Activated gamma-delta T cell (primary cell): ENCODE data around the gene SNN.

Experiments used
- DNase-seq: peaks from one replicate; lab custom pipeline; 2025; lab: John Stamatoyannopoulos, UW

Gene SNN

GRCh38 chr16:11635113-11635652 is 33.1 kb upstream of the SNN start:
- DNase-seq: no peak

GRCh38 chr16:11635679-11636171 is 32.5 kb upstream of the SNN start:
- DNase-seq: no peak

DNA sequence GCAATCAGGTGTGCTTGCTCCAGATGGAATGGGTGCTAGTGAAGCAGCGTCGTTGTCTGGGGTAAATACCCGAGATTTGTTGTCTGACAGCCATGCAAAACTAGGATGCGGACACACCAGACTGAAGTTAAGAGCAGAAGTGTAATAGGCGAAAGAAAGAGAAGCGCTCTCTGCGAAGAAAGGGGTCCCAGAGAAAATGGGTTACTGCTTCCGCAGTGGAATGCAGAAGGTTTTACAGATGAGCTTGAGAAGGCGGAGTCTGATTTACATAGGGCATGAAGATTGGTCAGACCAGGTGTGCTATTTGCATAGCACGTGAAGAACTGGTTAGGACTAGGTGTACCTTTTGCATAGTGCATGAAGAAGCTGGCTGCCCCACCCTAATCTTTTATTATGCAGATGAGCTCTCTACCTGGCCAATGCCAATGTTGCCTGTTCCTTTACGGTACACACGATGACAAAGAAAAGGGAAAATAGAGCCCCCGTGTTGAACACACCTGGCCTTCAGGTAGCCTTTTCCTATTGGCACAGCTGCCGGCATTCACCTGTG is 32.0 kb upstream of the SNN start:
- no peak for DNase-seq

DNA sequence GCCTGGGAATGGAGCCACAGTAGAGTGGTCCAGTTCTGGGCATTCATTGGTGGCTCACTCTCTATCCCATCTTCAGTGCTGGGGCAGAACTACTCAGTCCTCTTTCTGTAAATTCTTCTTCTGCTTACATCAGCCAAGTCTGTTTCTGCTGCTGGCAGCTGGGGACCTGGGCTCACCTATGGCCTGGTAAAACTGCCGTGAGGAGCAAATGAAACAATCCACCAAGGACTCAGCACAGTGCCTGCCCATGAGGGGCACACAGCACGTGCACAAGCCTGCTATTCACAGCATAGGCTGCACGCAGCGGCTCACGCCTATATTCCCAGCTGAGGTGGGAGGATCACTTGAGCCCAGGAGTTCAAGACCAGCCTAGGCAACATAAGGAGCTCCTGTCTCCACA is 30.9 kb upstream of the SNN start:
- no peak for DNase-seq

DNA sequence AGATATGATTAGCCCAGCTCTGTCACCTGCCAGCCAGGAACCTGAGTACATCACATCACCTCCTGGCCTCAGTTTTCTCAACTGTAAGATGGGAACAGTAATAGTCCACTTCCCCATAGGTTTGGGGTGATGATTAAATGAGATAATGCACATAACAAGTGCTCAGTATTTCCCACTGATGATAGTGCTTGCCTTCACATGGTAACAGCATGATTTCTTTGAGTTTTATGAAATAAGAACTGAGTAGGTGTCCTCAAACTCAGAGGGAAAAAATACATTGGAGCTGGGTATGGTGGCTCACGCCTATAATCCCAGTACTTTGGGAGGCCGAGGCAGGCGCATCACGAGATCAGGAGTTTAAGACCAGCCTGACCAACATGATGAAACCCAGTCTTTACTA is 30.1 kb upstream of the SNN start:
- no peak for DNase-seq

DNA sequence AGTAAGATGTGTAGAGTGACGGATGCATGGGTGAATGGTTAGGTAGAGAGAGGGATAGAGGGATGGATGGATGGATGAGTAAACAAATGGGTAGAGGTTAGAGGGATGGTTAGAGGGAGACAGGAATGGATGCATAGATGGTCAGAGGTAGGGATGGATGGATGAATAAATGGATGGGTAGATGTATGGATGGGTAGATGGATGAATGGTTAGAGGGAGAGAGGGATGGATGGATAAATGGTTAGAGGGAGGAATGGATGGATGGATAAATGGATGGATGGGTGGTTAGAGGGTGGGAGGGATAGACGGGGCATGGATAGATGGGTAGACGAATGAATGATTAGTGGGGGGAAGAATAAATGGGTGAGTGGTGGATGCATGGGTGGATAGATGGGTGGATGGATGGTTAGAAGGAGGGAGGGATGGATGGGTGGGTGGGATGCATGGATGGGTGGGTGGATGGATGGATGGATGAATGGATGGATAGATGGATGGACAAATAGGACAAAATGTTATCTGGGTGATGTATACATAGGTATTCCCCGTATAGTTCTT is 29.2 kb upstream of the SNN start:
- DNase-seq: no peak

DNA sequence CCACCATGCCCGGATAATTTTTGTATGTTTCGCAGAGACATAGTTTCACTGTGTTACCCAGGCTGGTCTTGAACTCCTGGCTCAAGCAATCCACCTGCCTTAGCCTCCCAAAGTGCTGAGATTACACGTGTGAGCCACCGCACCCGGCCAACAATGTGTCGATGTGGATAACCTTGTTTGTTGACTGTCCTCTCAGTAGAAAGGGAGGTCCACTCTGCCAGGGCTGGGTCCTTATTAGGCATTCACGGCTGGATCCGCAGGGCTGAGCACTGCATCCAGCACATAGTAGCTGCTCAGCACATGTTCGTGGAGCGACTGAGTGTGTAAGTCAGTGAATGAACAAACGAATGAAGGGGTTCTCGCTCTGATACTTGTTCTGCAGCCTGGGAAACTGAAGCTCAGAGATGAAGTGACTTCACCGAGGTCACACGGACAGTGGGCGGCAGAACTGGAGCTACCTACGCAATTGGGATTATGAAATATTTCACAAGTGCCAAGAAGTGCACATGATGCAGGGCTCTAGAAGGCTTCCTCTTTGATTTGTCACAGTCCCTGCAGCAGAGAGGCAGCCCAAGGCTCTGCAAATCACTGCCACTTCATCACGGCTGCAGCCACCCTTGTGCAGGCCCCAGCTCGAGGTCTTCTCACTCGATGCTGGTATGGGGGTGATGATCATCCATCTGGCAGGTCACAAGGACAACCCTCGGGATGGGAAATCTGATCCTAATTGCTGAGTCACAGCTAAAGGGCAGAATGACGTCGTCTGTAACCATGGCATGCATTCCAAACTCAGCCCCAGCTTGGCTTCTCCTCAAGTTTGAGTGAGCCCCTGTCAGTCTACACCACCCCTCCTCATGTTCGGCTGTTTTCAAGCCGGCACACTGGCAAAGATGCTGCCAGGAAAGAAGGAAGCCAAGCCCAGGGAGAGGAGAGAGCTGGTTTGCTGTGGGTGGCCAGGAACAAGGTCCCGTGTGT is 28.0 kb upstream of the SNN start:
- no peak for DNase-seq

DNA sequence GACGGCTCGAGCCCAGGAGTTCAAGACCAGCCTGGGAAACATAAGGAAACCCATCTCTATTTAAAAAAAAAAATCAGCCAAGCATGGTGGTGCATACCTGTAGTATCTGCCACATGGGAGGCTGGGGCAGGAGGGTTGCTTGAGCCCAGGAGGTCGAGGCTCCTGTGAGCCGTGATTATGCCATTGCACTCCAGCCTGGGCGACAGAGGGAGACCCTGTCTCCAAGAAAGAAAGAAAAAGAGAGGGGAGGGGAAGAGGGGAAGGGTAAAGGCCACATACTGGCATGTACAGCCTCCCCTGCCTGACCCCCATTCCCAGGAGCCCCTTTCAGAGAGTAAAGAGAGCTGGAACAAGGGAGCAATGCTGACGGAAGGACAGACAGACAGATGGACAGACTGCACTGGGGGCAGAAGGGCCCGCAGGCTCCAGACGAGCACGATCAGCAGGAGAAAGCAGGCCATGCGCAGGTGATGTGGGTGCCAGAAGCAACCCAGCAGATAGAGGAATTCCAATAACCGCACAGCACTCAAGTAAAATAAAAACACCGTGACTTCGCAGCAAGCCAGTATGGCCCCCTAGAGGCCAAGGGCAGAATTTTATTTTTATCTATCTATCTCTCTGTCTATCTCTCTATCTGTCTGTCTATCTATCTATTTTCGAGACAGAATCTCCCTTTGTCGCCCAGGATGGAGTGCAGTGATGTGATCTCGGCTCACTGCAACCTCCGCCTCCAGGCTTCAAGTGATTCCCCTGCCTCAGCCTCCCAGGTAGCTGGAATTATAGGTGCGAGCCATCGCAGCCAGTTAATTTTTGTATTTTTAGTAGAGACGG is 27.1 kb upstream of the SNN start:
- DNase-seq: no peak

DNA sequence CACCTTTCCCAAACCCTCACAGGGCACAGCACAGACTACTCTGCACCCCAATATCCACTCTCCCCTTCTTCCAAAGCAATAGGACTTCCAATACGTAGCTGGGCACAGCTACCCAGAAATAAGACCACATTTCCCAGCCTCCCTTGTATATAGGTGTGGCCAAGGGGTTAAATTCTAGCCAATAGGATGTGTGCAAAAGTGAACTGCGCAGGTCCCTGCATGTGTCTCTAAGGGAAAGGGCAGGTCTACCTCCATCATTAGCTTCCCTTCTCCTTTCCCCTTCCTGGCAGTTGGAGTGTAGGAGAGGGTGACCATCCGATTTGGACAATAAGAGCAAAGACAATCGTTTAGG is 25.5 kb upstream of the SNN start:
- no peak for DNase-seq

- DNase-seq: no peak
Observed at GRCh38 chr16:11649276-11649675, 19.0 kb upstream of the SNN start.

- DNase-seq: no peak
Observed at GRCh38 chr16:11650641-11651591, 17.3 kb upstream of the SNN start.

DNA sequence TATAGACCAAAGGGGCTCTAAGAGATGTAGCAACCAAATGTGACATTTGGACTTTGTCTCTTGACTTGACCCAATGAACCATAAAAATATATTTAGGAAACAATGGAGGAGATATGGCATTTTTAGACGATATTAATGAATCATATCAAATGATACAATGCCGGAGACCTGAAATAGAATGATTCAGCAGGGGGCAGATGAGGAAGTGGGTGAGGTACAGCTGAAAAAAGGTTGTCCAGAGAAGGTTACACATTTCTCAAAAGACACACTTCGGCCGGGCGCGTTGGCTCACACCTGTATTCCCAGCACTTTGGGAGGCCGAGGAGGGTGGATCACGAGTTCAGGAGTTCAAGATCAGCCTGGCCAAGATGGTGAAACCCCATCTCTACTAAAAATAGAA is 16.5 kb upstream of the SNN start:
- no peak for DNase-seq

- DNase-seq: no peak
Observed at GRCh38 chr16:11655655-11656054, 12.6 kb upstream of the SNN start.

DNA sequence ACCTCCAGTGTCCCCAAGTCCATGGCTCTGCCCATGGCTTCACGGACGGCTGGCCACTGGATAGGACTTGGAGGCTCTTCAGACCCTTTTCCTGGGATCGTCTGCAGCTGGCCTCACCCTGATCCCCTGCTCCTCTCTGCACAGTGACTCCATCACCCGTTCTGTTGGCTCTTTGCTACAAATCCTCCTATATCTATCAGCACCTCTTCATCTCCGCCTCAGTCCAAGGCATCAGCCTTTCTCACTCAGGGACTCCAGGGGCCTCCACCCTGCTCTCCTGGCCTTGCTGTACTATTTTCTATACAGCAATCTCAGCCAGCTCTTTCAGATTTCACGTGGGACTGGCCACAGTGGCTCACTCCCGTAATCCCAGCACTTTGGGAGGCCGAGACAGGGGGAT is 10.7 kb upstream of the SNN start:
- no peak for DNase-seq

- DNase-seq: no peak
Observed at GRCh38 chr16:11658896-11659708, 9.2 kb upstream of the SNN start.

DNA sequence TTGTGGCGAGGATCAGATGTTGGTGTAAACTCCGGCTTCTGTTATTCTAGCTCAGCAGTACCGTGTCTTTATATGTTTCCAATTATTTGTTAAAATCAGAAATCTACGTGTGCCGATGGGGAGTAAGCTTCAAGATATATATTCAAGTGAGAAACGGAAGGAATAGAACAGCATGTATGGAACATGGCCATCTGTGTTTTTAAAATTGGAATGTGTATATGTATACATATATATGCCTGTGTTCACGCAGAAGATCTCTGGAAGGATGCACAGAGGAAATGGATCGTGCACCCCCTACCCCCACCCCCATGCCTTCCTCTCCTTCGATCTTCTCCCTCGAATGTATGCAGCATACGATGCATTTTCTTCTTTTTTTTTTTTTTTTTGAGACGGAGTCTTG is 7.7 kb upstream of the SNN start:
- DNase-seq: no peak

DNA sequence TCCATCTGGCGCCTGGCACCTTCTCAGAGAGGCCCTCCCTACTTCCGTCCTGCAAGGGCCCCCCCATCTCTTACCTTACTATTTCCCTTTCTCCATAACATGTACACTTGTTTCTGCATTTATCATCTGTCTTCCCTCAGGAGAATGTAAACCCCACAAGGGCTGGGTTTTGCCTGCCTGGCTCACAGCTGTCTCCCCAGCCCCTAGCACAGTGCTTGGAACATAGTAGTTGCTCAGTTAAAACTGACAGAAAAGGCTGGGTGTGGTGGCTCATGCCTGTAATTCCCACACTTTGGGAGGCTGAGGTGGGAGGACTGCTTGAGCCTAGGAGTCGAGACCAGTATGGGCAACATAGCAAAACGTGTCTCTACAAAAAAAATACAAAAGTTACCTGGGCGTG is 5.7 kb upstream of the SNN start:
- no peak for DNase-seq

- no peak for DNase-seq
Observed at GRCh38 chr16:11665071-11665491, 3.2 kb upstream of the SNN start.

- DNase-seq: no peak
Observed at GRCh38 chr16:11666103-11667055, 1.9 kb upstream of the SNN start.
